H1 (cell line): ENCODE measurements around the gene F13B. TPM values are rescaled to one million over a fixed set of nuclear protein-coding genes. Genes with fewer than 3 reads are reported as not detected.

Experiments used
- CTCF ChIA-PET: fragments of 300-600 bp; sonication (Branson Sonifier 250); formaldehyde crosslinking; loops from one replicate; lab custom pipeline; 2021; ENCODE audit not compliant: partially characterized antibody; lab: Charles Lee
- POLR2A ChIA-PET: fragments of 300-600 bp; sonication (Branson Sonifier 250); formaldehyde crosslinking; loops from one replicate; lab custom pipeline; 2021; ENCODE audit warnings: inconsistent platforms; ENCODE audit not compliant: partially characterized antibody; lab: Charles Lee
- DNase-seq, 2 experiments: peaks; one replicate each; pipeline versions ENCODE4 v3.0.0 to v3.0.0-alpha.2; 2010 to 2022; ENCODE audit warnings: low spot score in 2 of 2, low read depth in 1 of 2, mixed read lengths in 1 of 2
- FAIRE-seq: peaks from 2 replicates; lab custom pipeline; 2011; peaks lifted over from hg19 to GRCh38; lab: Jason Lieb, UNC
- H2AFZ ChIP-seq: 2 replicates; pipeline ENCODE4 v1.8.1; 2012; ENCODE audit warnings: low read length, inconsistent platforms
- H2AK5ac ChIP-seq: 2 replicates; pipeline ENCODE4 v1.6.1; 2013; ENCODE audit warnings: low read depth, low read length
- H2BK120ac ChIP-seq: replicated peaks from 2 replicates; pipeline ENCODE3; 2013; ENCODE audit warnings: low read depth, low read length, inconsistent platforms
- H2BK12ac ChIP-seq: 2 replicates; pipeline ENCODE4 v1.6.1; 2013; ENCODE audit warnings: low read depth, low read length
- H2BK15ac ChIP-seq: 2 replicates; pipeline ENCODE4 v1.6.1; 2013; ENCODE audit warnings: low read length
- H2BK20ac ChIP-seq: 2 replicates; pipeline ENCODE4 v1.6.1; 2013; ENCODE audit warnings: low read length
- H2BK5ac ChIP-seq: 2 replicates; pipeline ENCODE4 v1.6.1; 2013; ENCODE audit warnings: low read depth, low read length
- H3K14ac ChIP-seq: 2 replicates; pipeline ENCODE4 v1.6.1; 2013; ENCODE audit warnings: inconsistent platforms; ENCODE audit not compliant: insufficient read length
- H3K18ac ChIP-seq: 2 replicates; pipeline ENCODE4 v1.6.1; 2013; ENCODE audit warnings: low read length; ENCODE audit errors: extremely low read depth
- H3K23ac ChIP-seq: 2 replicates; pipeline ENCODE4 v1.6.1; 2013; ENCODE audit warnings: inconsistent platforms; ENCODE audit not compliant: insufficient read length
- H3K23me2 ChIP-seq: 2 replicates; pipeline ENCODE4 v1.6.1; 2013; ENCODE audit warnings: low read depth, low read length
- H3K27ac ChIP-seq: 2 replicates; pipeline ENCODE4 v1.6.1; 2011; ENCODE audit warnings: low read depth, low read length, inconsistent platforms
- H3K27me3 ChIP-seq, 4 experiments: replicated peaks in 1 of 4; 1 replicate in 1 of 4; 2 replicates in 3 of 4; pipeline versions ENCODE4 v1.6.1 to v1.8.1; 2011 to 2013; ENCODE audit warnings: low read length in 3 of 4, mild to moderate bottlenecking in 3 of 4, inconsistent platforms in 2 of 4, mixed read lengths in 2 of 4, moderate library complexity in 1 of 4; ENCODE audit not compliant: control insufficient read depth in 3 of 4, insufficient read depth in 3 of 4; ENCODE audit errors: extremely low read depth in 1 of 4
- H3K36me3 ChIP-seq, 4 experiments: 2 replicates each; pipeline versions ENCODE4 v1.6.1 to v1.8.1; 2011 to 2013; ENCODE audit warnings: mild to moderate bottlenecking in 4 of 4, low read length in 3 of 4, moderate library complexity in 2 of 4, control low read depth in 1 of 4, inconsistent platforms in 1 of 4; ENCODE audit not compliant: insufficient read depth in 4 of 4, control insufficient read depth in 2 of 4
- H3K4ac ChIP-seq: replicated peaks from 2 replicates; pipeline ENCODE3; 2013; ENCODE audit warnings: low read length, low read depth, mixed read lengths, inconsistent platforms; ENCODE audit not compliant: insufficient read length
- H3K4me1 ChIP-seq, 4 experiments: replicated peaks in 1 of 4; 1 replicate in 1 of 4; 2 replicates in 3 of 4; pipeline versions ENCODE4 v1.6.1 to v1.8.1; 2011 to 2013; ENCODE audit warnings: low read length in 3 of 4, inconsistent platforms in 2 of 4, mixed read lengths in 1 of 4; ENCODE audit not compliant: insufficient read depth in 4 of 4, control insufficient read depth in 3 of 4
- H3K4me2 ChIP-seq, 2 experiments: 2 replicates each; pipeline versions ENCODE4 v1.6.1 to v1.8.1; 2011 to 2013; ENCODE audit warnings: low read depth in 2 of 2, low read length in 2 of 2, control low read depth in 1 of 2, inconsistent platforms in 1 of 2, mild to moderate bottlenecking in 1 of 2; ENCODE audit not compliant: insufficient read depth in 1 of 2
- H3K4me3 ChIP-seq, 4 experiments: fragments of 200-600, 300-600 bp in 1 of 4; sonication (generic), shearing (Covaris generic), sonication (Bioruptor Twin) in 1 of 4; 2 replicates each; pipeline versions ENCODE4 v1.5.1 to v1.8.1; 2011 to 2016; ENCODE audit warnings: low read length in 4 of 4, low read depth in 3 of 4, control low read depth in 2 of 4, inconsistent platforms in 2 of 4, mild to moderate bottlenecking in 2 of 4, mixed read lengths in 1 of 4, moderate library complexity in 1 of 4; ENCODE audit not compliant: insufficient read depth in 2 of 4; ENCODE audit errors: extremely low read depth in 1 of 4
- H3K56ac ChIP-seq: replicated peaks from 2 replicates; pipeline ENCODE3; 2013; ENCODE audit warnings: low read depth, mild to moderate bottlenecking, mixed read lengths, low read length, inconsistent platforms; ENCODE audit not compliant: insufficient read length
- H3K79me1 ChIP-seq: 2 replicates; pipeline ENCODE4 v1.6.1; 2013; ENCODE audit warnings: low read depth, low read length, control low read depth
- H3K79me2 ChIP-seq, 2 experiments: 2 replicates each; pipeline versions ENCODE4 v1.6.1 to v1.8.1; 2012 to 2013; ENCODE audit warnings: low read length in 2 of 2, mild to moderate bottlenecking in 2 of 2, inconsistent platforms in 1 of 2; ENCODE audit not compliant: insufficient read depth in 2 of 2, control insufficient read depth in 1 of 2
- H3K9ac ChIP-seq, 4 experiments: replicated peaks in 1 of 4; 1 replicate in 1 of 4; 2 replicates in 3 of 4; pipeline versions ENCODE4 v1.6.1 to v1.8.1; 2011 to 2013; ENCODE audit warnings: low read depth in 3 of 4, low read length in 3 of 4, control low read depth in 2 of 4, mild to moderate bottlenecking in 2 of 4, moderate library complexity in 2 of 4, inconsistent platforms in 1 of 4; ENCODE audit errors: extremely low read depth in 1 of 4
- H3K9me3 ChIP-seq, 2 experiments: 2 replicates each; pipeline versions ENCODE4 v1.6.1 to v1.8.1; 2012 to 2013; ENCODE audit warnings: mild to moderate bottlenecking in 2 of 2, moderate library complexity in 2 of 2, control low read depth in 1 of 2, inconsistent platforms in 1 of 2, low read depth in 1 of 2, low read length in 1 of 2, mixed read lengths in 1 of 2; ENCODE audit not compliant: insufficient read depth in 2 of 2
- H4K20me1 ChIP-seq, 2 experiments: replicated peaks in 1 of 2; 2 replicates each; pipeline versions ENCODE3 to v1.8.1; 2011 to 2013; ENCODE audit warnings: inconsistent platforms in 2 of 2, low read length in 2 of 2, mild to moderate bottlenecking in 1 of 2; ENCODE audit not compliant: insufficient read depth in 2 of 2, control insufficient read depth in 1 of 2
- H4K5ac ChIP-seq: 2 replicates; pipeline ENCODE4 v1.6.1; 2013; ENCODE audit warnings: low read length, low read depth, mixed read lengths, inconsistent platforms; ENCODE audit not compliant: insufficient read length
- H4K8ac ChIP-seq: 2 replicates; pipeline ENCODE4 v1.8.0; 2013; ENCODE audit warnings: mild to moderate bottlenecking, moderate library complexity, low read length, inconsistent platforms; ENCODE audit not compliant: insufficient read depth; ENCODE audit errors: extremely low read depth
- H4K91ac ChIP-seq: replicated peaks from 2 replicates; pipeline ENCODE3; 2013; ENCODE audit warnings: low read length, mixed read lengths, inconsistent platforms; ENCODE audit not compliant: insufficient read length
- ASH2L ChIP-seq: fragments of 200-600, 300-600 bp; sonication (generic); IDR thresholded peaks from one replicate; pipeline ENCODE4 v1.7.1; 2017; ENCODE audit warnings: low read length
- BCL11A ChIP-seq, 2 experiments: IDR thresholded peaks; one replicate each; pipeline ENCODE4 v1.6.1; 2011; ENCODE audit warnings: low read depth in 2 of 2, low read length in 2 of 2, mild to moderate bottlenecking in 2 of 2
- CBX8 ChIP-seq: fragments of 300-800, 300-1000 bp; sonication (generic); IDR thresholded peaks from 2 replicates; pipeline ENCODE4 v1.7.1; 2016; ENCODE audit warnings: low read depth, low read length, borderline replicate concordance
- EP300 ChIP-seq, 2 experiments: IDR thresholded peaks; 1 replicate in 1 of 2; 2 replicates in 1 of 2; pipeline ENCODE4 v1.6.1; 2011 to 2012; ENCODE audit warnings: low read depth in 2 of 2, low read length in 2 of 2, mild to moderate bottlenecking in 2 of 2, borderline replicate concordance in 1 of 2, inconsistent platforms in 1 of 2, moderate library complexity in 1 of 2
- GTF2F1 ChIP-seq: IDR thresholded peaks from 2 replicates; pipeline ENCODE4 v1.6.1; 2012; ENCODE audit warnings: low read depth, low read length, improper control_type of control experiment, borderline replicate concordance
- NRF1 ChIP-seq: IDR thresholded peaks from 2 replicates; pipeline ENCODE4 v1.6.1; 2011; ENCODE audit warnings: mild to moderate bottlenecking, low read depth, low read length, improper control_type of control experiment
- SAP30 ChIP-seq: fragments of 300-600 bp; sonication (generic); IDR thresholded peaks from 2 replicates; pipeline ENCODE4 v1.7.1; 2012; ENCODE audit warnings: low read length, moderate library complexity, mild to moderate bottlenecking, inconsistent platforms; ENCODE audit not compliant: insufficient read depth, insufficient replicate concordance
- TAF7 ChIP-seq: optimal IDR thresholded peaks from 2 replicates; pipeline ENCODE3; 2011; ENCODE audit warnings: low read depth, mild to moderate bottlenecking, inconsistent platforms, low read length, moderate library complexity, borderline replicate concordance
- WGBS, 2 experiments: shearing (Covaris generic) in 1 of 2; methylation state at CpG; one replicate each; pipeline versions ENCODE4 v1.1.6 to v1.1.7; 2013 to 2015; ENCODE audit warnings: low lambda C conversion rate in 2 of 2, mixed read lengths in 2 of 2, inconsistent platforms in 1 of 2, low coverage in 1 of 2, missing lambda C conversion rate in 1 of 2; ENCODE audit not compliant: insufficient replicate concordance in 2 of 2, insufficient coverage in 1 of 2, insufficient read length in 1 of 2; ENCODE audit errors: extremely low coverage in 1 of 2, missing lambda C conversion rate in 1 of 2; 5-methylcytosine and 5-hydroxymethylcytosine counted together
- polyA plus RNA-seq, 7 experiments: library from polyadenylated mRNA; depleted of rRNA in 3 of 7; stranded (reverse) in 5 of 7; unstranded in 2 of 7; fragments of >200 nt in 5 of 7; fragments of 200-250 nt in 2 of 7; gene quantifications; 1 replicate in 5 of 7; 2 replicates in 1 of 7; 4 replicates in 1 of 7; pipeline versions ENCODE4 v1.2.1 to v1.2.3, GENCODE V29; 2011 to 2013; ENCODE audit warnings: missing spikeins in 2 of 7, mixed read lengths in 2 of 7
- total RNA-seq: library from RNA; stranded (reverse); fragmentation: NEBNext Ultra II Directional; extraction: Animal tissue kit (Norgen Biotek cat#: 25700); gene quantifications from 2 replicates; pipeline ENCODE4 v1.2.1, GENCODE V29; 2021
- TF ChIP-seq, protein P1 (sequence below), 3 experiments: IDR thresholded peaks; 1 replicate in 2 of 3; 2 replicates in 1 of 3; pipeline versions ENCODE4 v1.5.1 to v1.6.1; 2011; ENCODE audit warnings: low read length in 3 of 3, mild to moderate bottlenecking in 3 of 3, inconsistent platforms in 2 of 3, low read depth in 1 of 3, moderate library complexity in 1 of 3; ENCODE audit not compliant: insufficient read depth in 1 of 3; ENCODE audit errors: control extremely low read depth in 1 of 3
- TF ChIP-seq, protein P2 (sequence below): IDR thresholded peaks from 2 replicates; pipeline ENCODE4 v1.6.1; 2011; ENCODE audit warnings: low read length, improper control_type of control experiment

The F13B gene
- total and polyA plus RNA-seq, 2 of the 8 experiments (the other 6 are each of a cell fraction or from before 2014, with no cell fraction given), result not detected

DNA sequence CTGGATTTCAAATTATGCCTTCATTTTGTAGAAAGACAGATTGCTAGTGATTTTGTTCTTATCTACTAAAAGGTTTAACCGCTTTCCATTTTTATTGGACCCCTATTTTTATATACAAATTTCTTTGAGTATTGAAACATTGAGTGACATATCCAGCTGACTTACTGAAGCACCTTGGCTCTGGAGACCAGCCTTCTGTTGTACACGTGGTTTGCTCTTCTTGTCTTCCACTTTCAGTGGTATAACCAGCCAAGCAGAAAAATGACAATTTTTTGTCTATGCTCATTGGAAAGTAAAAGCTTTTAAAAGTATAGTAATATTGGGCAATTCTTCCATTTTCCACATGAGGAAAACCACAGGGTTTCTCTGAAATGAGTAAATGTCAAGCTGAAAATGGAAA, 4.4 kb downstream of the F13B start:
- Histone ChIP-seq H3K27me3 (no peaks in the 10 kb centered on the region), H3K4ac (no peak overlapping the region), H3K23ac (no peak overlapping the region), H3K27ac (no peak overlapping the region), H3K23me2 (no peaks in the 10 kb centered on the region; the same call in 1 of the 2 replicates), H3K4me1 (no peaks in the 10 kb centered on the region), H2AK5ac (no peak overlapping the region), H2AFZ (no peak overlapping the region), H3K56ac (no peak overlapping the region), H2BK15ac (no peak overlapping the region), H4K5ac (no peak overlapping the region), H3K79me1 (no peaks in the 10 kb centered on the region), H4K20me1 (no peaks in the 10 kb centered on the region), H3K79me2 (no peaks in the 10 kb centered on the region), H2BK5ac (no peak overlapping the region), H3K4me2 (no peak overlapping the region), H3K14ac (no peak overlapping the region), H3K36me3 (no peaks in the 10 kb centered on the region), H2BK20ac (no peak overlapping the region), H3K4me3 (no peak overlapping the region), H3K18ac (no peak overlapping the region), H2BK12ac (no peak overlapping the region), H4K91ac (no peak overlapping the region), H3K9ac (no peak overlapping the region), H4K8ac (no peak overlapping the region), H2BK120ac (no peak overlapping the region), H3K9me3 (no peaks in the 10 kb centered on the region)
- CTCF ChIA-PET, result no interaction called here
- 81% methylated on average over 2 of the region's 2 CpGs; no CpG with 5 or more reads in 1 of the 2 experiments for WGBS, 2 experiments
- POLR2A ChIA-PET, result no interaction called here
- DNase-seq (no peak), FAIRE-seq (no peak)
- TF ChIP-seq, protein P1, sequence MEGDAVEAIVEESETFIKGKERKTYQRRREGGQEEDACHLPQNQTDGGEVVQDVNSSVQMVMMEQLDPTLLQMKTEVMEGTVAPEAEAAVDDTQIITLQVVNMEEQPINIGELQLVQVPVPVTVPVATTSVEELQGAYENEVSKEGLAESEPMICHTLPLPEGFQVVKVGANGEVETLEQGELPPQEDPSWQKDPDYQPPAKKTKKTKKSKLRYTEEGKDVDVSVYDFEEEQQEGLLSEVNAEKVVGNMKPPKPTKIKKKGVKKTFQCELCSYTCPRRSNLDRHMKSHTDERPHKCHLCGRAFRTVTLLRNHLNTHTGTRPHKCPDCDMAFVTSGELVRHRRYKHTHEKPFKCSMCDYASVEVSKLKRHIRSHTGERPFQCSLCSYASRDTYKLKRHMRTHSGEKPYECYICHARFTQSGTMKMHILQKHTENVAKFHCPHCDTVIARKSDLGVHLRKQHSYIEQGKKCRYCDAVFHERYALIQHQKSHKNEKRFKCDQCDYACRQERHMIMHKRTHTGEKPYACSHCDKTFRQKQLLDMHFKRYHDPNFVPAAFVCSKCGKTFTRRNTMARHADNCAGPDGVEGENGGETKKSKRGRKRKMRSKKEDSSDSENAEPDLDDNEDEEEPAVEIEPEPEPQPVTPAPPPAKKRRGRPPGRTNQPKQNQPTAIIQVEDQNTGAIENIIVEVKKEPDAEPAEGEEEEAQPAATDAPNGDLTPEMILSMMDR (IDR thresholded peaks at IDR 0.05; ENCODE audit: control extremely low read depth in 1 of 3, insufficient read depth in 1 of 3, low read depth in 1 of 3, low read length in 3 of 3), result no peak
- no peak for TF ChIP-seq BCL11A (IDR thresholded peaks at IDR 0.05; ENCODE audit: low read depth in 2 of 2, low read length in 2 of 2)
- no peak for TF ChIP-seq CBX8
- TF ChIP-seq GTF2F1, result no peak
- no peak for TF ChIP-seq NRF1
- no peak for TF ChIP-seq SAP30
- no peak for TF ChIP-seq TAF7
- TF ChIP-seq EP300 (IDR thresholded peaks at IDR 0.05; ENCODE audit: borderline replicate concordance in 1 of 2, low read depth in 2 of 2, low read length in 2 of 2), result no peak
- no peak for TF ChIP-seq ASH2L
- TF ChIP-seq, protein P2, sequence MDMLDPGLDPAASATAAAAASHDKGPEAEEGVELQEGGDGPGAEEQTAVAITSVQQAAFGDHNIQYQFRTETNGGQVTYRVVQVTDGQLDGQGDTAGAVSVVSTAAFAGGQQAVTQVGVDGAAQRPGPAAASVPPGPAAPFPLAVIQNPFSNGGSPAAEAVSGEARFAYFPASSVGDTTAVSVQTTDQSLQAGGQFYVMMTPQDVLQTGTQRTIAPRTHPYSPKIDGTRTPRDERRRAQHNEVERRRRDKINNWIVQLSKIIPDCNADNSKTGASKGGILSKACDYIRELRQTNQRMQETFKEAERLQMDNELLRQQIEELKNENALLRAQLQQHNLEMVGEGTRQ, result no peak
